HG03108 (cell line): ENCODE measurements around the gene VARS1.
"Not testable (repeated sequence)": the region's sequence is repeated elsewhere in the genome, so short reads cannot be mapped to it uniquely, and the experiment has no call there.

Experiments
- ATAC-seq: cut with Tn5 transposase; IDR thresholded peaks from one replicate; pipeline ENCODE4 v1.9.1; 2021; ENCODE audit warnings: moderate library complexity; ENCODE audit not compliant: unreplicated experiment

The VARS1 gene

DNA sequence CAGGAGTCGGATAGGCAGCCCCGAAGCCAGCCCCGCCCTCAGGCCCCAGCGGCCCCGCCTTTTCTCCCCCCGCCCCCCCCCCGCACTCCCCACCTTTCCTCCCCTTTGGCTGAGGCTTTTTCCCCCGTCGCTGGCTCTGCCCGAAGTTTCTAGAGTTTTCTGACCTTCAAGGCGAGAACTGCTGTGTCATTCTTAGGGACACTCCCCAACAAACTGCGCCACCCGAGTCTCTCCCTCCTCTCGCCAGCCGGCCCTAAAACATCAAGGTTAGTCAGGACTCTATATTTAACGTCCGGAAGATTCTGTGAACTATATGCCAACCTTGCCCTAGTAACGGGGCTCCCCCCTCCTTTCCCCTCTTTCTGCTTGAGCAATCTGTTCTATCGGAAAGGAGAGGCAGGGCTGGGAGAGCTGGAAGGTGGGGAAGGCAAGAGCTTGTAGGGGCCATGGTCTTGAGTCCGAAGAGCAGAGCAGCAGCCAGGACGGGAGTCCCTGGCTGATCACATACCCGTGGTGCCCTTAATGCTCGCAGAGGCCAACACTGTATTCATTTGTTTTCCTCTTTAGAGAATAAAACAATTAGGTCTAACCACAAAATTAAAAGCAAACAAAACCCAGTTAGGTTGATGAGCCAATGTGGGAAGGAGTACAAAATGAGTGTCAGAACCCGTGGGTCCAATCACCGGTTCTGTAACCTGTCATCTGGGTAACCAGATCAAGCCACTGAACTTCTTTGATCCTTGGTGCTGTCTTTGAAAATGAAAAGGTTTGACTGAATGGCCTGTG, 26.7 kb upstream of the VARS1 start:
- no peak for ATAC-seq

GRCh38 chr6:31821301-31822035, 25.9 kb upstream of the VARS1 start:
- ATAC-seq, result no peak

DNA sequence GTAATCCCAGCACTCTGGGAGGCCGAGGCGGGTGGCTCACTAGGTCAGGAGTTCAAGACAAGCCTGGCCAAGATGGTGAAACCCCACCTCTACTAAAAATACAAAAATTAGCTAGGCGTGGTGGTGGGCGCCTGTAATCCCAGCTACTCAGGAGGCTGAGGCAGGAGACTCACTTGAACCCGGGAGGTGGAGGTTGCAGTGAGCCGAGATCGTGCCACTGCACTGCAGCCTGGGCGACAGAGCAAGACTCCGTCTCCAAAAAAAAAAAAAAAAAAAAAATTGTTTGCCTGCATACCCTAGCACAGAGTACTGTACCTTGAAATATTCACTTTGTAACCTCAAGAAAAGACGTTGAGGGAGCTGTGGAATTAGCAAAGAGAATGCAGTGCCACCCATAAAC, 24.8 kb upstream of the VARS1 start:
- ATAC-seq, result not testable (repeated sequence)

GRCh38 chr6:31819871-31820299, 24.3 kb upstream of the VARS1 start:
- ATAC-seq, result no peak

GRCh38 chr6:31817929-31818511, 22.5 kb upstream of the VARS1 start:
- not testable (repeated sequence) for ATAC-seq

DNA sequence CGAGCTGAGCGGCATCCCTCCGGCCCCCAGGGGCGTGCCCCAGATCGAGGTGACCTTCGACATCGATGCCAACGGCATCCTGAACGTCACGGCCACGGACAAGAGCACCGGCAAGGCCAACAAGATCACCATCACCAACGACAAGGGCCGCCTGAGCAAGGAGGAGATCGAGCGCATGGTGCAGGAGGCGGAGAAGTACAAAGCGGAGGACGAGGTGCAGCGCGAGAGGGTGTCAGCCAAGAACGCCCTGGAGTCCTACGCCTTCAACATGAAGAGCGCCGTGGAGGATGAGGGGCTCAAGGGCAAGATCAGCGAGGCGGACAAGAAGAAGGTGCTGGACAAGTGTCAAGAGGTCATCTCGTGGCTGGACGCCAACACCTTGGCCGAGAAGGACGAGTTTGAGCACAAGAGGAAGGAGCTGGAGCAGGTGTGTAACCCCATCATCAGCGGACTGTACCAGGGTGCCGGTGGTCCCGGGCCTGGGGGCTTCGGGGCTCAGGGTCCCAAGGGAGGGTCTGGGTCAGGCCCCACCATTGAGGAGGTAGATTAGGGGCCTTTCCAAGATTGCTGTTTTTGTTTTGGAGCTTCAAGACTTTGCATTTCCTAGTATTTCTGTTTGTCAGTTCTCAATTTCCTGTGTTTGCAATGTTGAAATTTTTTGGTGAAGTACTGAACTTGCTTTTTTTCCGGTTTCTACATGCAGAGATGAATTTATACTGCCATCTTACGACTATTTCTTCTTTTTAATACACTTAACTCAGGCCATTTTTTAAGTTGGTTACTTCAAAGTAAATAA, 21.8 kb upstream of the VARS1 start:
- not testable (repeated sequence) for ATAC-seq

DNA sequence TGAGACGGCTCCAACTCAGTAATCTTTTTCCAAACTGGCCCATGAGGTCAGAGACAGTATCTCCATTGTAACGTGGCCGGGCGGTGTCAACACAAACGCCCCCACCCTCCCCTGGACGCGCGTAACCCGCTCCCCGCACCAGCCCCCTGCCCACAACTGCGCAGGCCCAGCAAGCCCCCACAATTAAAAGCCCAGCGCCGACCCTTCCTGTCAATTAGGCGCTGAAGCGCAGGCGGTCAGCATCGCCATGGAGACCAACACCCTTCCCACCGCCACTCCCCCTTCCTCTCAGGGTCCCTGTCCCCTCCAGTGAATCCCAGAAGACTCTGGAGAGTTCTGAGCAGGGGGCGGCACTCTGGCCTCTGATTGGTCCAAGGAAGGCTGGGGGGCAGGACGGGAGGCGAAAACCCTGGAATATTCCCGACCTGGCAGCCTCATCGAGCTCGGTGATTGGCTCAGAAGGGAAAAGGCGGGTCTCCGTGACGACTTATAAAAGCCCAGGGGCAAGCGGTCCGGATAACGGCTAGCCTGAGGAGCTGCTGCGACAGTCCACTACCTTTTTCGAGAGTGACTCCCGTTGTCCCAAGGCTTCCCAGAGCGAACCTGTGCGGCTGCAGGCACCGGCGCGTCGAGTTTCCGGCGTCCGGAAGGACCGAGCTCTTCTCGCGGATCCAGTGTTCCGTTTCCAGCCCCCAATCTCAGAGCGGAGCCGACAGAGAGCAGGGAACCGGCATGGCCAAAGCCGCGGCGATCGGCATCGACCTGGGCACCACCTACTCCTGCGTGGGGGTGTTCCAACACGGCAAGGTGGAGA, 19.7 kb upstream of the VARS1 start, which contains the start of the genes HSPA1A and HSPA1L:
TSS of gene HSPA1A (plus strand) at position 519 of the 814 bp plus-strand sequence. CDS start at position 733, 214 bp downstream.
TSS of gene HSPA1L (minus strand) at position 259 of the 814 bp plus-strand sequence. CDS start 3,311 bp downstream, outside the sequence.
- ATAC-seq, result no peak

DNA sequence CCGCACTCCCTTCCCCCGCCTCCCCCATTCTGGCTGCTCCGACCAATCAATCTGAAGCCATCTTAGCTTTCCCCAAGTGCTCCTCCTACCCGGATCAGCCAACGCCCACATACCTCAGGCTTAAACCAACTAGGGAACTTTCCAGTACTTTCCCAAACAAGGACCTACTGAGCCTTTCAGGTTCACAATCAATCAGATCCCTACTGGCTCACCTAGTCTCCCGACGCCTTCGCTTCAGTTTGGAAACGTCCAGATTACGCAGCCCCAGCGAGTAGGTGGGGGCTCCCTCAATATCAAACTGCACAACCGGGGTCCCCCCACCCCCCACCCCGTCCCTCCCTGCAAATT, 19.1 kb upstream of the VARS1 start:
- ATAC-seq, result peak; percentile 31

- ATAC-seq, result no peak
These were observed 17.9 kb upstream of the VARS1 start for GRCh38 chr6:31813465-31813849.

DNA sequence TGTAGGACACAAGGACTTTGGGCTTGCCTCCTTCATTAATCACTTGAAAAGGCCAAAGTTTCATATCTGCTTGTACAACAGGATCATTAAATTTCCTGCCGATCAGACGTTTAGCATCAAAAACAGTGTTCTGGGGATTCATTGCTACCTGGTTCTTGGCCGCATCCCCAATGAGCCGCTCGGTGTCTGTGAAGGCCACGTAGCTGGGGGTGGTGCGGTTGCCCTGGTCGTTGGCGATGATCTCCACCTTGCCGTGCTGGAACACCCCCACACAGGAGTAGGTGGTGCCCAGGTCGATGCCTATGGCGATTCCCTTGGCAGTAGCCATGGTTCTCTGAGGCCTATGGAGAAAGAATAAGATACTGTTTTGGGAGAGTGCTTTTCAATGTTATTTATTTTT, 16.1 kb upstream of the VARS1 start:
- no peak for ATAC-seq

GRCh38 chr6:31808599-31808998, 13.0 kb upstream of the VARS1 start:
- ATAC-seq, result not testable (repeated sequence)

DNA sequence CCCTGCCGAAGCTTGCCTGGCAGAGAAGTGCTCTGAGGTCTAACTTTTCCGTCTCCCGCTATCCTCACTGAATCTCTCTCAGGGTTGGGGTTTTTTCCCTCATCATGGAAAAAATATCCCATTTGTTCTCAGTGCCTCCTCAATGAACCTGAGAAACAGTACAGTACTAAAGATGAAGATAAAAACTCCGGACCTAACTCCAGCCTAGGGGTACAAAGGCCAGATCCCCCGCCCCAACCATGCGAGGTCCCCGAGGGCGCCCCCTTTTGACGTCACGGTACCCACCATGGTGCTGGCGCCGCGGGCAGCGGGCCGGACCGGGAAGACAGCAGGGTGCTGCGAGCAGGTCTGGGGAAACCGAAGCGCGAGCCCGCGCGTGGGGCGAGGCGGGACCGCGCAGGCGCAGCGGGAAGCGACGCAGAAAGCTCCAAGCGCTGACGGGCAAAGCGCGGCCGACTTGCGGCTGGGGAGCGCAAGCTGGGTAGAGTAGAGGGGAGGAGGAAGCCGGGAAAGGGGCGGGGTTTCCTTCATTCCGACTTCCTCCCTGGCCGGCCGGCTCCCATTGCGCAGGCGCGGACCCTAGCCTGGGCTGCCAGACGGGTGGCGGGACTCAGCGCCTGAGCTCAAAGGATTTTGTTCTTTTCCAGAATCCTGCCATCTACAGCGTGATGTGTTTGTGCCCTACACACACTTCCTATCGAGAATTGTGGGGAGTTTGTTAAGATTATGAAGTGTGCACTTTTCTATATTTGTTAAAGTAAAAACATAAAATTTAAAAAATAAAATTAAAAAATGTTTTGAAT, 11.1 kb upstream of the VARS1 start, which contains the start of gene LSM2:
TSS of gene LSM2 (minus strand) at position 497 of the 803 bp plus-strand sequence. CDS start at position 288, 209 bp downstream.
- ATAC-seq, result peak; percentile 85

- ATAC-seq, result no peak
These were observed 10.5 kb upstream of the VARS1 start for GRCh38 chr6:31805939-31806469.

GRCh38 chr6:31801031-31801927, 5.7 kb upstream of the VARS1 start:
- not testable (repeated sequence) for ATAC-seq

DNA sequence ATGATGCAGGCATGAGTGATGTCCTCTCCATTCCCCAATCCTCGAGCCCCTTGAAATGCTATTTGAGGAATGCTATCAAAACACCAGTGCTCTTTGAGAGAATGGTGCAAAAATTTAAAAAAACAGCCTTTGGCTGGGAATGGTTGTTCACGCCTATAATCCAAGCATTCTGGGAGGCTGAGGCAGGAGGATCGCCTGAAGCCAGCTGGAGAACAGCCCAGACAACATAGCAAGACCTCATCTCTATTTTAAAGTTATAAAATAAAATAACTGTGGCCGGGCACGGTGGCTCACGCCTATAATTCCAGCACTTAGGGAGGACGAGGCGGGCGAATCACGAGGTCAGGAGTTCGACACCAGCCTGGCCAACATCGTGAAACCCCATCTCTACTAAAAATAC, 4.2 kb upstream of the VARS1 start:
- no peak for ATAC-seq

- no peak for ATAC-seq
These were observed 2.0 kb upstream of the VARS1 start for GRCh38 chr6:31797588-31797987.

GRCh38 chr6:31796993-31797385, 1.4 kb upstream of the VARS1 start:
- no peak for ATAC-seq
